GM18909 (cell line): ENCODE measurements around the gene GPATCH2L.

Source experiments
- ATAC-seq: cut with Tn5 transposase; IDR thresholded peaks from one replicate; pipeline ENCODE4 v1.9.1; 2021; ENCODE audit warnings: mild to moderate bottlenecking; ENCODE audit not compliant: unreplicated experiment, poor library complexity

GPATCH2L gene

GRCh38 chr14:76195003-76195402, 43.3 kb downstream of the GPATCH2L start:
- ATAC-seq: no peak

- no peak for ATAC-seq
Measured at GRCh38 chr14:76196980-76197695, 45.4 kb downstream of the GPATCH2L start.

GRCh38 chr14:76201162-76201561, 49.4 kb downstream of the GPATCH2L start:
- ATAC-seq: no peak

GRCh38 chr14:76203086-76204001, 51.6 kb downstream of the GPATCH2L start:
- ATAC-seq: peak; percentile 76

GRCh38 chr14:76204461-76205230, 52.9 kb downstream of the GPATCH2L start:
- no peak for ATAC-seq

GRCh38 chr14:76205708-76206107, 54.0 kb downstream of the GPATCH2L start:
- ATAC-seq: no peak

GRCh38 chr14:76208340-76208739, 56.6 kb downstream of the GPATCH2L start:
- ATAC-seq: no peak

- ATAC-seq: no peak
Measured at GRCh38 chr14:76212242-76212641, 60.5 kb downstream of the GPATCH2L start.

GRCh38 chr14:76217179-76217578, 65.5 kb downstream of the GPATCH2L start:
- ATAC-seq: no peak

GRCh38 chr14:76218662-76219061, 66.9 kb downstream of the GPATCH2L start:
- ATAC-seq: no peak

- no peak for ATAC-seq
Measured at GRCh38 chr14:76219873-76220272, 68.2 kb downstream of the GPATCH2L start.

GRCh38 chr14:76227450-76228050, 75.8 kb downstream of the GPATCH2L start:
- no peak for ATAC-seq

GRCh38 chr14:76228138-76228537, 76.4 kb downstream of the GPATCH2L start:
- ATAC-seq: no peak

GRCh38 chr14:76232800-76233199, 81.1 kb downstream of the GPATCH2L start:
- ATAC-seq: no peak

GRCh38 chr14:76235628-76236027, 83.9 kb downstream of the GPATCH2L start:
- no peak for ATAC-seq

GRCh38 chr14:76236172-76237130, 84.7 kb downstream of the GPATCH2L start:
- ATAC-seq: peak; percentile 76

- no peak for ATAC-seq
Measured at GRCh38 chr14:76237349-76237990, 85.7 kb downstream of the GPATCH2L start.

- ATAC-seq: no peak
Measured at GRCh38 chr14:76245097-76245496, 93.4 kb downstream of the GPATCH2L start.

- no peak for ATAC-seq
Measured at GRCh38 chr14:76250302-76250701, 98.6 kb downstream of the GPATCH2L start.
